ENCODE results near the gene GAS7. TPM values are rescaled to one million over a fixed set of nuclear protein-coding genes. Genes with fewer than 3 reads are reported as not detected.

The GAS7 gene
- polyA plus RNA-seq, 1 donor (not counting 4 experiments of a cell fraction or from before 2014, with no cell fraction given): 0.10 TPM

GRCh38 chr17:10147040-10147439 lies 51.4 kb downstream of the GAS7 start:
- no peak overlapping the region for H3K4me3 ChIP-seq (ENCODE audit: control insufficient read depth in 2 of 3, extremely low read depth in 1 of 3, insufficient read depth in 2 of 3, low read depth in 1 of 3, low read length in 3 of 3)
- H2AFZ ChIP-seq (ENCODE audit: control insufficient read depth, low read length): no peak overlapping the region
- peaks cover 7% of the 10 kb centered on the region for H3K4me1 ChIP-seq (ENCODE audit: control insufficient read depth, extremely low read depth, insufficient read depth, low read length)
- H3K27ac ChIP-seq (ENCODE audit: control insufficient read depth, insufficient read depth, low read length): no peak overlapping the region
- dilution Hi-C loops (cut with MboI; ENCODE audit: extremely low pct_ligation_motif_present, low sequenced_read_pairs): no loop called here
- no peaks in the 10 kb centered on the region for H3K79me2 ChIP-seq (ENCODE audit: control insufficient read depth, insufficient read depth, low read length)
- no peaks in the 10 kb centered on the region for H3K9me1 ChIP-seq (ENCODE audit: control insufficient read depth, extremely low read depth, insufficient read depth, low read length)
- peaks cover 12% of the 10 kb centered on the region for H3K27me3 ChIP-seq (ENCODE audit: control insufficient read depth, extremely low read depth, insufficient read depth, low read length)
- H3K9me3 ChIP-seq (ENCODE audit: control insufficient read depth, low read depth, low read length): no peaks in the 10 kb centered on the region
- DNase-seq (ENCODE audit: low read depth, low spot score) (no peak), FAIRE-seq (no peak)
- no peaks in the 10 kb centered on the region for H3K36me3 ChIP-seq (ENCODE audit: control insufficient read depth in 2 of 2, extremely low read depth in 1 of 2, insufficient read depth in 2 of 2, low read length in 2 of 2)
- TF ChIP-seq EZH2 (IDR thresholded peaks at IDR 0.05; ENCODE audit: low read length): no peak
- no peak for TF ChIP-seq CTCF (optimal IDR thresholded peaks at IDR 0.05 in 1 of 3, IDR thresholded peaks at IDR 0.05 in 1 of 3, conservative IDR thresholded peaks at IDR 0.05 in 1 of 3; ENCODE audit: extremely low read depth in 1 of 3, insufficient read depth in 2 of 3, low read length in 3 of 3)
- no peaks in the 10 kb centered on the region for H4K20me1 ChIP-seq (ENCODE audit: control insufficient read depth, extremely low read depth, insufficient read depth, low read length)
- no peak overlapping the region for H3K9ac ChIP-seq (ENCODE audit: control insufficient read depth, extremely low read depth, insufficient read depth, low read length)
- H3K4me2 ChIP-seq (ENCODE audit: control insufficient read depth, extremely low read depth, insufficient read depth, low read depth, low read length): no peak overlapping the region

GRCh38 chr17:10144982-10145381 lies 53.4 kb downstream of the GAS7 start:
- dilution Hi-C loops (cut with MboI; ENCODE audit: extremely low pct_ligation_motif_present, low sequenced_read_pairs): no loop called here
- peaks cover 4% of the 10 kb centered on the region for H3K4me1 ChIP-seq (ENCODE audit: control insufficient read depth, extremely low read depth, insufficient read depth, low read length)
- DNase-seq (ENCODE audit: low read depth, low spot score) (no peak), FAIRE-seq (no peak)
- H3K27me3 ChIP-seq (ENCODE audit: control insufficient read depth, extremely low read depth, insufficient read depth, low read length): peaks cover 12% of the 10 kb centered on the region
- H3K27ac ChIP-seq (ENCODE audit: control insufficient read depth, insufficient read depth, low read length): no peak overlapping the region
- no peaks in the 10 kb centered on the region for H4K20me1 ChIP-seq (ENCODE audit: control insufficient read depth, extremely low read depth, insufficient read depth, low read length)
- TF ChIP-seq EZH2 (IDR thresholded peaks at IDR 0.05; ENCODE audit: low read length) (no peak), CTCF (optimal IDR thresholded peaks at IDR 0.05 in 1 of 3, IDR thresholded peaks at IDR 0.05 in 1 of 3, conservative IDR thresholded peaks at IDR 0.05 in 1 of 3; ENCODE audit: extremely low read depth in 1 of 3, insufficient read depth in 2 of 3, low read length in 3 of 3) (no peak)
- no peak overlapping the region for H3K9ac ChIP-seq (ENCODE audit: control insufficient read depth, extremely low read depth, insufficient read depth, low read length)
- no peak overlapping the region for H3K4me2 ChIP-seq (ENCODE audit: control insufficient read depth, extremely low read depth, insufficient read depth, low read depth, low read length)
- no peak overlapping the region for H2AFZ ChIP-seq (ENCODE audit: control insufficient read depth, low read length)
- no peaks in the 10 kb centered on the region for H3K36me3 ChIP-seq (ENCODE audit: control insufficient read depth in 2 of 2, extremely low read depth in 1 of 2, insufficient read depth in 2 of 2, low read length in 2 of 2)
- no peaks in the 10 kb centered on the region for H3K9me3 ChIP-seq (ENCODE audit: control insufficient read depth, low read depth, low read length)
- no peaks in the 10 kb centered on the region for H3K9me1 ChIP-seq (ENCODE audit: control insufficient read depth, extremely low read depth, insufficient read depth, low read length)
- H3K79me2 ChIP-seq (ENCODE audit: control insufficient read depth, insufficient read depth, low read length): no peaks in the 10 kb centered on the region
- no peak overlapping the region for H3K4me3 ChIP-seq (ENCODE audit: control insufficient read depth in 2 of 3, extremely low read depth in 1 of 3, insufficient read depth in 2 of 3, low read depth in 1 of 3, low read length in 3 of 3)

All from keratinocyte (primary cell).